Pons (tissue), 1 donor: ENCODE results near the gene ESAM.
"Not testable (repeated sequence)": the region's sequence is repeated elsewhere in the genome, so short reads cannot be mapped to it uniquely, and the experiment has no call there.

Source experiments
- DNase-seq: peaks from one replicate; pipeline ENCODE4 v3.0.0-alpha.2; 2016; ENCODE audit warnings: low spot score

Gene ESAM

DNA sequence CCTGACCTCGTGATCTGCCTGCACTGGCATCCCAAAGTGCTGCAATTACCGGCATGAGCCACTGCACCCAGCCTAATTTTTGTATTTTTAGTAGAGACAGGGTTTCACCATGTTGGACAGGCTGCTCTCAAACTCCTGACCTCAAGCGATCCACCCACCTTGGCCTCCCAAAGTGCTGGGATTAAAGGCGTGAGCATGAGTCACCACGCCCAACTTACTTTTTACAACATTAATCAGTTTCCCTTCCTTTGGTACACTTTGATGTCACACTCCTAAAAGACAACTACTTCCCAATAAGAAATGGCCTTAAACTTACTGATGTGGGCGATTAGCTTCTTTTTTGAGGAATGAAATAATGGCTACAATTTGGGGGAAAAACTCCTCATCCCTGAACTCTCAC is 8.9 kb upstream of the ESAM start:
- not testable (repeated sequence) for DNase-seq

DNA sequence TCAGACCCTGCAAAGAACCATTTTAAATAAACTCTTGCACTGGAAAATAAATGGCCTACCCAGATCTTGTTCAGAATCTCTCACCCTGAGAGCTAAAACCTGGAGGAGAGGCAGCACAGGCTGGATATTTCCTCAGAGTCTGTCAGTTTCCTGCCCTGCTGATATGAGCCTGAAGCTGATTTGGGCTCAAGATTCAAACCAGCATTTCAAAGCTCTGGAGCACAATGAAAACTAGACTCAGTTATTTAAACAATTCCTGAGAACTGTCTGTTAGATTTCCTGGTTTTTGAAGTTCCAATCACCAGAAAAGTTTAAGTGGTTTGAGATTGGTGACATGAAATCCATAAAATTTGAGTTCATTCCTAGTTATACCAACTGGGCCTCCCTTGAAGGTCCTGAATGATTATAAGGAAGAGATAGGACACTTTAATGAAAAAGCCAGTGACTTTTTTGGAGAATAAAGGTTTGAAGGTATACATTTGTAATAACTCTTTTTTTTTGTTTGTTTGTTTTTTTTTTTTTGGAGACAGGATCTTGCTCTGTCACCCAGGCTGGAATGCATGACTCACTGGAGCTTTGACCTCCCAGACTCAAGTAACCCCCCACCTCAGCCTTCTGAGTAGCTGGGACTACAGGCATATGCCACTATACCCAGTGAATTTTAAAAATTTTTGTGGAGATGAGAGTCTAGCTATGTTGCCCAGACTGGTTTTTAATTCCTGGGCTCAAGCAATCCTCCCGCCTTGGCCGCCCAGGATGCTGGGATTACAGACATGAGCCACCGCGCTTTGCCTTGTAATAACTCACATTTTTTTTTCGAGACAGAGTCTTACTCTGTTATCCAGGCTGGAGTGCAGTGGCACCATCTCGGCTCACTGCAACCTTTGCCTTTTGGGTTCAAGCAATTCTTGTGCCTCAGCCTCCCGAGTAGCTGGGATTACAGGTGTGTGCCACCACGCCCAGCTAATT is 8.0 kb upstream of the ESAM start:
- DNase-seq = no peak

DNA sequence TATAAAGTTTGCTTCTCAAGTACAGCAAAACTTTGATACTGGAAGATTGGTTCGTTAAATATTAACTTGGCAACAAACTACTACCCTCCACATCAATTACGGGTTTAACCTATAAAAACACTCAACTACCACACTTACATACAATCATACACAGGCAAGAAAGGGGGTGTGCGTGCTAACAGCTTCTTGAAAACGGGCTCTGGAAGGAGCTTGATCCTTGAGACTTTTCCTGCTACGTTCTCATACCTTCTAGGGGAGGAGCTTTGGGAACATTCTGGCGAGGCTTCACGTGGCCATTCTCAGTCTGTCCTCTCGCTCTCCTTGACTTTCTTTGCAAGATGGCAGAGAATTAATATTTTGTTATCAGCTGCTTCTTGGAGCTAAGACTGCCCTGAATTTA is 6.8 kb upstream of the ESAM start:
- DNase-seq = no peak

DNA sequence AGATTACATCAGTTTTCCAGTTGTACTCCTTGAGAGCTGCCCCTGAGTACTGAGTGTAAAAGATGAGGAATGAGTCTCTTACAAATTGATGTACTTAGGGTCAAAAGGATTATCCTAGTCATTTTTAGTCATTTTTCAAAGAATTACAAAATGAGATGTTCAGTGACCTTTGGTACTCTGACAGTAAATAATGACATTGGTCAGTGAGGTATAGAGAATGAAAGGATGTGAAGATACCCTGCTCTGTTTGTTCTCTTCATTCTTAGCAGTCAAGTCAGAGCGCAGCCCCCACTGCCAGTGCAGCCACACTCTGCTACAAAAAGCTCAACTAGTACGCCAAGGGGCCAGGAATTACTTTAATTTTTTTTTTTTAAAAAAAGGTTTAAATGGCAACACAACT is 4.1 kb upstream of the ESAM start:
- no peak for DNase-seq

DNA sequence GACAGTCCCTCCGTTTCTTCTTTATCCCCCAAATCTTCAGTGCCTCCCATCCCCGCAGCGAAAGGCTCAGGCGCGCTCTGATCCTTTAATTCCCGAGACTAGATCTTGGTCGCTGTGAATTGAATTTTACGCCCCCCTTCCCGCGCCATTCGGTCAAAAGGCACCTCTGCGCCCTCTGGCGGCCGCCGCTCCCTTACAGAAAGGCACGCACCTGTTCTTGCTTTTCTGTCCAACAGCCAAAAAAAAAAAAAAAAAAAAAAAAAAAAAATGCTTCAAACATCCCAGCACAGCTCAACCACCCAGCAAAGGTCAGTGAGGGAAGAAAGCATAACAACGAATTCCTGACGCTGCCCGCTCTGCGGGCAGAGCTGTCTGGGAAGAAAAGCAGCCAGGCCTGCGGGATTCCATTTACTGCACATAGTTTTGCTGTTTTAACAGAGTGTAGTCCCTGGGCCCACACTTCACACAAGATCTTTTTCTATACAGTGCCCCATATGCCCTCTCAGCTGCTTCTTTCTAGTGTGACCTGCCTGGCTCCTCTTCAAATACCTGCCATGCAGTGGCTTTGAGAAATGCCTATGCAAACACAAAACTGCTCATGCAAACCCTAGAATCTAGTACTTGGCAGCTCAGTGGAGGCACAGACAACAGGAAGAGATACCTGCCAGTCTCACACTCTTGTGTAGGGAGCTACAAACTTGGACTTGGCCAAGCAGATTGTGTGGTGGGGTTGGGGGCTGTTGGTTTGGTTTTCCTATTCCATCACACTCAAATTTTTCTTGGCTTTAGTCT is 1.3 kb upstream of the ESAM start:
- DNase-seq = peak; percentile 38

DNA sequence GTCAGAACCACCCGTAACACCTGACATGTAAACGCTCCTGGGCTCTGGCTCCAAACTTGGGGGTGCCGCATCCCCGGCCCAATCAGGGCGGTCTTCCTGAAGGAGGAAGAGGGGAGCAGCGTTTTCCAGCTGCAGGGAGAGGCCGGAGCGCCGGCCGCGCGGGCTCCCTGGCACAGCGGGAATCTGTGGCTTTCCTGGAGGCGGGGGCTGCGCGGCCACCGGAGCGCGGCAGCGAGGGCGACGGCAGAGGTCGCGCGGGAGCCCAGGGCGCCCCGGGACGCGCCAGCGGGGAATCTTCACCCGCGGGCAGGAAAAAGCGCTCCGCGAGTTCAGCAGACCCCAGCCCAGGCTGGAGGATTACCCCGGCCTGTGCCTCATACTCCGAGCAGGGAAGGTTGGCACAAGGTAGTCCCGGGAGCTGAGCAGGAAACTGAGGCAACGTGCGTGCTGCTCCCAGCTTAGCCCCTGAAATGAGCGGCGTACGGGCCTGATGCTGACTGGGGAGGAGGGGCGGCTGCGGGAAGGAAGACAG is 600 bp upstream of the ESAM start:
- DNase-seq = no peak

DNA sequence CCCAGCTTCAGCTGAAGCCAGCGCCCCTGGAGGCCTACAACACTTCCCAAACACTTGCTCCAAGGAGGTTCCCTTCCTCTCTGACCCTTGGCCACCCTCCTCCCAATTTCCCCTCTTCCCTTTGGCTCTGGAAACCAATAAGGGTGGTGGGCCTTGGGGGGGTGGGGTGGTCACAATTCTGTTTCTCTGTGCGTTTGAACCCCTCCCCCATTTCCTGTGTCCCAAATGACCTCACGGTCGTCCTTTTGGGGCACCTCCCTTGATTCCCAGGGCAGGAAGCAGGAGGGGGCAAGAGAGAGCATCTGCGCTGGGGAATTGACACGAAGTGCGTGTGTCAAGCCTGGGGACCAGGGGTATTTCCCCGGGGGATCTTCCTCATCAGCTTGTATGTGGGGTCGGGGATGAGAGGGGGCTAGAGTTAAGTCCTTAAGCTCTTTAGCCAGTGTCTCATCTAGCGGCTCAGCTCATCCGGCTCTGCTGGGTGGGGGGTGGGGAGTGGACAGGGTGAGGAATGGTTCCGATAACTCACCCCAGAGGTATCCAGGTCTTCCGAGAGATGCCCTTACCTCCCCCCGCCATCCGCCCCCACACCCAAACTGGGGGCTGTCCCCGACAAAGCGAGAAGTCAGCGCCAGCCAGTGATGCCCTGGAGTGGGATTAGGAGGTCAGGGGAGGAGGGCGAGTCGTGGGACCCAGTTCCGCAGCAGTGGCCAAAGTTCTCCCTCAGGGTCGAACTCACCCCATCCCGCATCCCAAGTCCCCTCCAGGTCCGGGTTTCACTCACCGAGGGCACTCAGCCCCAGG is 587 bp downstream of the ESAM start:
- no peak for DNase-seq

DNA sequence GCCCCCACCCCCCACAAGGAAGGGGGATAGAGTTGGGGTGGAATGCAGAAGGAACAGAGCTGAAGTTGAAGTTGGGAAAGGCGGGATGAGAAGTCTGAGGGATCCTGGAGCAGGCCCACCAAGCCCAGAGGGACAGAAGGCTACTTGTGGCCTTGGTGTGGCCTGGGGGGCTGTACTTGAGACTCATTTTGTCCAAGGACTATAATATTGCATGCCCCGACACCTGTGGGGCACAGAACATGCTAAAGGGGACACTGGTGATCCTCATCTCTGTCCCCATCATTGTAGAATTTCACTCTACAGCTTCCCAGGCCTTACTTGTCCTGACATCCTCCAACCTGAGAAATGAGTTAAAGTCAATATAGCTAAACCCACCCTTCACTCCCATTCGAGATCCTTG is 1.3 kb downstream of the ESAM start:
- DNase-seq = no peak

DNA sequence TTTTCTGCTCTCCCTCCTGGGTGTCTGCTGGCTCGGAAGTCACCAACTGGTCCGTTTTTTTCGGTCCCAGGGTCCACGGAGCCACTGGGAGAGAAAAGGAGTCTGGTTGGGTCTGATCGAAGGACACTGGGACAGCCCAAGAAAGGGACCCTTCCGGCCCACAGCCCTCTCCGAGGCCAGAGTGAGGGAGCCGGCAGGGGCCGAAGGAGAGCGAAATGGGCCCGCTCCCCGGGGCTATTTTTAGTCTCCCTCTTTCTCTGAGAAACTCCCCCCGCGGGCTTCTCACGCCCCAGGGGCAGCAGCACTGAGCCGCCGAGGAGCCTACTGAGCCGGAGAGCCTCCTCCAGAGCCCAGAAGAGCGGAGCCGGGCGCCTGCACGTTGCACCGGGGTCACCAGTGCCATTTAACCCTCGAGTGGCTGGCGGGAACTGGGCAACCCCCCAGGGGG is 1.9 kb downstream of the ESAM start:
- no peak for DNase-seq

DNA sequence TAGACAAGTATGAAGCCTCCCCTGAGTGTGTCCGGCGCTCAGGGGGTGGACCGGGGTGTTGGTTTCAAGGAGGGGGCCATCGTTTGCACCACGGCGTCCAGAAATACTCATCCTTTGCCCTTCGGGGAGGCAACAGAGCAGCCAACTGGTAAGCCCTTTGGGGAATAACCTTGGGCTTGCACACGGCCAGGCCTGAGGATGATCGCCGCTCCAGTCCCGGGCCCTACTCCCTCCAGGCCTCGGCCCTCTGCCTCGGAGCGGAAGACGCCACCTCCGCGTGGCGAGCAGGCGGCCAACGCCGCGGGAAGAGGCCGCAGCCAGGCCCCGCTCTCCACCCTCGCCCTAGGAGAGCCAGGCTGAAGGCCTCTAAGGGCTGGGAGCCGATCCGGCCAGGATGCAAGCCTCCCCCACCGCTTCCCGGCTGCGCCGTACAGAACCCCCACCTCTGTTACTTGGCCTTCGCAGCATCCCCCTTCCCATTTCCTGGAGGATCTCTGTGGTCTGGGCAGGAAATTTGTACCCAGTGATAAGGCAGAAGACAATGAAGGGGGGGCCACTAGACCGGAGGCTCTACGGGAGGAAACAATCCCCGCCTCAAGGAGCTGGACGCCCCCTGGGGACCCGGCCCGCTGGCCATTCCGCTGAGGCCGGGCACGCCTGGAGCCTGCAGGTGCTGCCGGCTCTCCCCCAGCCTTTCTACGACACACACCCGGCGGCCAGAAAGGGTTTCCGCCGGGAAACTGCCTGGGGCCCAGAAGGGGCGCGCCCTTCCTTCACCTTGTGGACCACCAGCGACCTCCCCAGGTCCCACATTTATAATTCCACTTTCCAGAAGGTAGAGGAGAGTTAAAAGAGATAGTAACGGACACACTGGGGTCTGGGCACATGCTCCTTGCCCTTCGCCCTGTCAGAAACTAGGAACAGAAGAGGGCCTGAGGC is 2.6 kb downstream of the ESAM start:
- DNase-seq = no peak

DNA sequence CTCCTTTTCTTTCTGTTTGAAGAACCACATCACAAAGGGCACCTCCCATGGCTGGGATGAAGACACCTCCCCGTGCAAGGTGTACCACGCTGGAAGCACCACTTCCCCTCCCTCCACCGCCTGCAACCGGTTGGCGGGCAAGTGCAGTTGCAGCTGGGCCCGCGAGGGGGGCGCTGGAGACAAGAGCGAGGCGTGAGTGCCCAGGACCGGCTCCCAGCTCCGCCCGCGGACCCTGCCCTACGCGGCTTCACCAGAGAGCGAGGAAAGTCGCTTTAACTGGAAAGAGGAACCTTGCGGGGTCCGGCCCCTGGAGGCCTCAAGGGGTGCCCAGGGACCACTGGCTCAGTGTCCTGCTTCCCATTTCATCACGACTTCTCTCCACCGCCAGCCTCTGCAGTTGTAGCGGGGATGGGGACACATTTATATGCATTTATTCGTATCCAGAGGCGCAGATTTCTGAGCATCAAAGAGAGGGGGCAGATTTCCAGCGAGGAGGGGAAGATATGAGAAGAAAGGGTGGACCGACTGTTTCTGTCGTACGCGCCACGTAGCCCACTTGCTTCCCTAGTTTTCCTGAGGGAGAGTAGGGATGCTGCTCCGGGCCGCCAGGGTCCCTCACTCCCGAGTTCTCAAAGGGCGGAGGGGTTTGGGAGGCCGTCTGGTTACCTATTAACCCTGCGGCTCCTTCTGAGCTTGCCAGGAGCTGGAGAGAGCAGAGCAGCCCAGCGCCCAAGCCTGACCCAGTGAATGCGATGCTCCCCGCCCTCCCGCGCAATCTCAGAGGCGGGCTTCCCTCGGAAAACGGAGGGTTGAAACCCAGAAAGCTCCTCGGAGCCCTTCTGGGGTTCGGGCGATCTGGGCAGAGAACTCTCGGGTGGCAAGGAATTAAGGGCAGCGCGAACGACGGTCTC is 3.5 kb downstream of the ESAM start:
- DNase-seq = peak; percentile 72

DNA sequence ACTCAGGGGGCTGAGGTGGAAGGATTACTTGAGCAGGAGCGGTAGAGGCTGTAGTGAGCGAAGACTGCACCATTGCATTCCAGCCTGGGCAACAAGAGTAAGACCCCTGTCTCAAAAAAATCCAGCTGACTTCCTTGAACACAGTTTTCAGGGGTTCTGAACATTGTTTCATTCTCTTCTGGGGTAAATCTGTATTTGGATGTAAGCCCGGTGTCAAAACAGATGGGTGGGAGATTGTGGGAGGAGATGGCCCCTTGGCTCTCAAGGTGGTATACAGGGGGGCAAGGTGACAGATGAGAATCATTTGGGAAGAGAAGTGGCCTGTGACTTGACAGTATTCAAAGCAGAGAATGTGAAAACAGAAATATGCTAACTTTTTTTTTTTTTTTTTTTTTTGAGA is 4.8 kb downstream of the ESAM start:
- no peak for DNase-seq

DNA sequence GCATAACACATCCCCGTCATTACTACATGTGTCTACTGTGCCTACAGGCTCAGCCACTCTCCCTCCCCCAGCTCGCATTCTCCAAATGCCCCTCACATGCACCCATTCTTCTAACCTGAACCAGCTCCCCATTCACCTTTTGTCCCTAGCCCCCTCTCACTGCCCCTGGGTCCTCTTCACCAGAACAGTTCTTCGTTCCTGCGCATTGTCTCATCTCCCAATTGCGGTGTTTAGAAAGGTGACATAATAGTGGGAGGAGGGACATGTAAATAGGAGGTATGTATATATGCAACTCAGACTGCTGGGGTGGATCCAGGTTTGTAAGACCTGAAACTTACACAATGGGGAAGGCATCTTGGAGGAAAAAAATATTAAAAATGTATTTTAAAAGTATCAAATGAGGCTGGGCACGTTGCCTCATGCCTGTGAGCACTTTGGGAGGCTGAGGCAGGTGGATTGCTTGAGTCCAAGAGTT is 5.3 kb downstream of the ESAM start:
- DNase-seq = no peak

DNA sequence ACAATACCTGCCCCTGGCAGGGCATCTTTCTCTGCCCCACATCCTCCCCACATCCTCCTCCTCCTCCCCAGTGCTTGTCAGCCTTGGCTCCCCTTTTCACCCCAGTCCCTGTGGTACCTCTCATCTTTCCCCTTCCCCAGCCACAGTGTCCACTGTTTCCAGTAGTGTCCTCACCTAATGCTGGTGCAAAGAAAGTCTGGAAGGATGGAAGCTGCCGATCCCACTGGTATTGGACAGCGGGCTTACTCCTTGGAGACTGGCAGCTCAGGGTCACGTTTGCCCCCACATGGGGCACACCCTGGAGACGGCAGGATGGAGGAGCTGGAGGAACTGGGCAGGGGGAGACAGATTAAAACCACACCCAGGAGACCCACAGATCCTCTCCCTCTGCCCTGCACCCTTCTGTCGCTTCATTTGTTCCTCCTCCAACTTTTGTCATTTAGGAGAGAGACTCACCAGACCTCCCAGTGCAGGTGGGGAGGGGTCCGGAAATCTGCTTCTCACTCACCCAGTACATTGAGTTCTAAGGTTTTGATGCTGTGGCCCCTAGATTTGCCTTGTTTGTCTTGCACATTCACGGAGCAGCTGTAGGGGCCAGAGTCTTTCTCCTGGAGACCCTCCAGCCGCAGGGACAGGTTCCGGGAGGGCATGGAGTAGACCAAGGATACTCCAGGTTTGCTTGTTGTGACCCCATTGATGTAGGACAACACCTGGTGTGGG is 5.9 kb downstream of the ESAM start:
- DNase-seq = no peak

DNA sequence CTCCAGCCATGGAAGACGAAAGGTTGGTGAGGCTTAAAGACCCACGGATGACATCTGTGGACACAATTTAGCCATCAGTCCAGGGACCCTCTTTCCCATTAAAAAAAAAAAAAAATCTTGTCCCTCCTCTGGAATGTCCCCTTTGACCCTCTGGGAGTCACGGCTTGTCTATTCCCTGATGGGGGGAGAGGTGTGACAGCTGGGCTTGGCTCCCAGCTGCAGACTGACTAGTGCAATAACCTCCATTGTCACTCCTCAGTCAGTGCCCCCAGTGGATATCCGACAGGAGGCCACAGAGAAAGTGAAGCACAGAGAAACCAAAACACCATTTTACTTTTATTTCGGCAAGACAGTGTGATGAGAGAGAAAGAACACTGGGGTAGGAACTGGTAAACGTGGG is 7.4 kb downstream of the ESAM start:
- DNase-seq = no peak

DNA sequence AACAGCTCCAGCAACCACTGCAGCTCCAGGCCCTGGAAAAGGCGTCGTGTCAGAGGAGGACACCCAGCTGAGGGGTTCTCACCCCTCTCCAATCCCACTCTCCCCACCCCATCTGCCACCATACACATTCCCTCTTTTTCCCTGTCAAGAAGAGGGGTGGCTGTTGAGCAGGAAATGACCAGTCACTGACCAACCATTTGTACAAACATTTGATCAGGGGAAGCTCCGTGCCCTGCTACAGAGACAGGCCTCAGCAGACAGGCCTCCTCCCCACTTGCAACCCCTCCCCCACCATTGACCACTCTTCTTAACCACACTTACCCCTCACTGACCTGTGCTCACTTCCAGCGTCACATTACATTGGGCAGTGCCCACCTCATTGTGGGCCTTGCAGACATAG is 7.8 kb downstream of the ESAM start:
- DNase-seq = no peak

DNA sequence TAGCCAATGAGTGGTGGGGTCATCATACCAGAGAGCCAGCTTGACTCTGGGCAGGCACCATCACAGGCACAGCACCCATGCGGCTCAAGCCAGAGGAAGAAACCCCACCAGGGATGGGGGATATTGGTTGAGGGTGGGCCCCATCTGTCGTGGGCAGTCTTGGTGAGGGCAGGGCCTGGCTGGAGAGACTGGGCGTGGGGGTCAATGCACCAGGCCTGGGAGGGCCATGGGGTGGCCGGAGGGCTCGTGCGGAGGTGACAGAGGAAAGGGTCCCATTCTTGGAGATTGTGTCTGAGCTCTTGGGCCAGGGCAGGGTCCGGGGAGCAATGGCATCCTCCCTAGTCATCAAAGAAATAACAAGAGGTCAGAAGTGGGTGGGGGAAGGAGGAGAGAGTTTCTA is 8.5 kb downstream of the ESAM start:
- DNase-seq = no peak

DNA sequence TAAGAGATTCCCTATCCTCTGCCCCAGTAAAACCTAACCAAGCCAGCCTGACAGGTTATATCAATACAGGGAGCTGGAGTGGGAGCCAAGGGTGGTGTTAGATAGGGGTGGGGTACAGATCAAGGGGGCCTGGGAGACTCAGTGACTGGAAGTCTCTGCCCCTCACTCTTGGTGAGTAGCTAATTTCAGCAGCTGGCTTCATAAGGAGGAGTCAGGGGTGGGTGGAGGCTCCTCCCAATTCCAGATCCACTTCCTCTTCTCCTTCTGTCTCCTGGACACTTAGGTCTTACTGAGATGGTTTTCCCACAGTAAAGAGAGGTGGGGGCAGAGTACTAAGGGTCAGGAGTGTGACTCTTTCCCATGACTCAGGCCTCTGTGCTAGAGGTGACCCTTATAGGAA is 8.9 kb downstream of the ESAM start:
- DNase-seq = no peak
